DND-41 (cell line): ENCODE data around the gene ZNF296.
"Not testable (repeated sequence)": the region's sequence is repeated elsewhere in the genome, so short reads cannot be mapped to it uniquely, and the experiment has no call there.

Experiments used
- ATAC-seq: fragments of 200-7000 bp; cut with Tn5 transposase; 3 replicates; pipeline ENCODE4 v1.9.1; 2021; ENCODE audit warnings: low read depth; ENCODE audit not compliant: insufficient read depth
- DNase-seq: peaks from one replicate; pipeline ENCODE4 v3.0.0-alpha.2; 2020
- H2AFZ ChIP-seq: 2 replicates; pipeline ENCODE4 v1.6.0; 2012; ENCODE audit warnings: low read depth, low read length
- H3K27ac ChIP-seq: 2 replicates; pipeline ENCODE4 v1.5.1; 2012; ENCODE audit warnings: low read length, inconsistent platforms
- H3K27me3 ChIP-seq: fragments of 200-600 bp; sonication (generic); 2 replicates; pipeline ENCODE4 v1.6.0; 2012; ENCODE audit warnings: low read length, mild to moderate bottlenecking, inconsistent platforms; ENCODE audit not compliant: insufficient read depth, poor library complexity
- H3K36me3 ChIP-seq: 2 replicates; pipeline ENCODE4 v1.5.1; 2012; ENCODE audit warnings: low read length, inconsistent platforms; ENCODE audit not compliant: insufficient read depth
- H3K4me1 ChIP-seq: 2 replicates; pipeline ENCODE4 v1.5.1; 2012; ENCODE audit warnings: mild to moderate bottlenecking, low read length; ENCODE audit not compliant: insufficient read depth
- H3K4me2 ChIP-seq: 2 replicates; pipeline ENCODE4 v1.6.0; 2012; ENCODE audit warnings: mild to moderate bottlenecking, moderate library complexity, low read length, inconsistent platforms; ENCODE audit not compliant: insufficient read depth
- H3K4me3 ChIP-seq, 2 experiments: fragments of 200-600 bp in 1 of 2; shearing (Covaris generic) in 1 of 2; 2 replicates each; pipeline ENCODE4 v1.5.1; 2012 to 2016; ENCODE audit warnings: inconsistent platforms in 2 of 2, low read length in 2 of 2, mild to moderate bottlenecking in 2 of 2, low read depth in 1 of 2, moderate library complexity in 1 of 2
- H3K79me2 ChIP-seq: 2 replicates; pipeline ENCODE4 v1.6.0; 2012; ENCODE audit warnings: low read length, inconsistent platforms; ENCODE audit not compliant: insufficient read depth
- H3K9ac ChIP-seq: 2 replicates; pipeline ENCODE4 v1.6.0; 2012; ENCODE audit warnings: low read depth, mild to moderate bottlenecking, inconsistent platforms, low read length, moderate library complexity
- H3K9me3 ChIP-seq: 2 replicates; pipeline ENCODE4 v1.5.1; 2012; ENCODE audit warnings: low read length, moderate library complexity, mild to moderate bottlenecking, inconsistent platforms; ENCODE audit not compliant: insufficient read depth, severe bottlenecking
- H4K20me1 ChIP-seq: 2 replicates; pipeline ENCODE4 v1.6.0; 2012; ENCODE audit warnings: low read length; ENCODE audit not compliant: insufficient read depth
- EZH2 ChIP-seq: IDR thresholded peaks from 3 replicates; pipeline ENCODE4 v1.6.1; 2012; ENCODE audit warnings: borderline replicate concordance, low read depth, mild to moderate bottlenecking, moderate library complexity, low read length, inconsistent platforms; ENCODE audit not compliant: severe bottlenecking
- TF ChIP-seq, protein P1 (sequence below): IDR thresholded peaks from 2 replicates; pipeline ENCODE4 v1.5.1; 2012; ENCODE audit warnings: borderline replicate concordance, low read length, moderate library complexity, mild to moderate bottlenecking; ENCODE audit not compliant: poor library complexity, severe bottlenecking; ENCODE audit errors: extremely low read depth

The ZNF296 gene

DNA sequence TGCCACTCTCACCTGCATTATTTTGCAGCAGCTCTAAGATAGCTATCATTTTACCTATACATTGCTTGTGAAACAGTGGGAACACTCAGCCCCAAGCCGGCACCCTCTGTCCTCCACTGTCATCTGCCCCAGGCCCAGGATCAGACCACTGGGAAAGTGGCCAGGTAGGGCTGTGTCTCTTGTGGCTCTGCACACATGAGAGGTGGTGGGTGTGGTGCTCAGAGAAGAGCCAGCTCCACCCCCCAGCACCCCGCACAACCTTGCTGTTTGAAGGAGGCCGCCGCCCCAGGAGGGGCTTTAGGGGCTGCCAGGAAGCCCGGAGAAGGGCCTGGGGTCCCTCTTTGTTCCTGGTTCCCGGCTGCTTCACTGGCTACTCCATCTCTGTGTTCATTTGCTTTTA, 43.3 kb upstream of the ZNF296 start:
- H3K4me2 ChIP-seq: no peak overlapping the region
- H3K9me3 ChIP-seq: no peaks in the 10 kb centered on the region
- no peak overlapping the region for H2AFZ ChIP-seq
- H3K4me1 ChIP-seq: peaks cover 32% of the 10 kb centered on the region
- peaks cover 3% of the 10 kb centered on the region; the same call in 1 of the 2 replicates for H3K36me3 ChIP-seq
- no peak overlapping the region for H3K9ac ChIP-seq
- no peak for DNase-seq
- H3K79me2 ChIP-seq: peaks cover 89% of the 10 kb centered on the region
- H4K20me1 ChIP-seq: peaks cover 89% of the 10 kb centered on the region
- no peaks in the 10 kb centered on the region for H3K27me3 ChIP-seq
- H3K4me3 ChIP-seq: no peak overlapping the region
- H3K27ac ChIP-seq: no peak overlapping the region
- no peak for TF ChIP-seq EZH2
- TF ChIP-seq, protein P1, sequence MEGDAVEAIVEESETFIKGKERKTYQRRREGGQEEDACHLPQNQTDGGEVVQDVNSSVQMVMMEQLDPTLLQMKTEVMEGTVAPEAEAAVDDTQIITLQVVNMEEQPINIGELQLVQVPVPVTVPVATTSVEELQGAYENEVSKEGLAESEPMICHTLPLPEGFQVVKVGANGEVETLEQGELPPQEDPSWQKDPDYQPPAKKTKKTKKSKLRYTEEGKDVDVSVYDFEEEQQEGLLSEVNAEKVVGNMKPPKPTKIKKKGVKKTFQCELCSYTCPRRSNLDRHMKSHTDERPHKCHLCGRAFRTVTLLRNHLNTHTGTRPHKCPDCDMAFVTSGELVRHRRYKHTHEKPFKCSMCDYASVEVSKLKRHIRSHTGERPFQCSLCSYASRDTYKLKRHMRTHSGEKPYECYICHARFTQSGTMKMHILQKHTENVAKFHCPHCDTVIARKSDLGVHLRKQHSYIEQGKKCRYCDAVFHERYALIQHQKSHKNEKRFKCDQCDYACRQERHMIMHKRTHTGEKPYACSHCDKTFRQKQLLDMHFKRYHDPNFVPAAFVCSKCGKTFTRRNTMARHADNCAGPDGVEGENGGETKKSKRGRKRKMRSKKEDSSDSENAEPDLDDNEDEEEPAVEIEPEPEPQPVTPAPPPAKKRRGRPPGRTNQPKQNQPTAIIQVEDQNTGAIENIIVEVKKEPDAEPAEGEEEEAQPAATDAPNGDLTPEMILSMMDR: no peak
- ATAC-seq: no peak

DNA sequence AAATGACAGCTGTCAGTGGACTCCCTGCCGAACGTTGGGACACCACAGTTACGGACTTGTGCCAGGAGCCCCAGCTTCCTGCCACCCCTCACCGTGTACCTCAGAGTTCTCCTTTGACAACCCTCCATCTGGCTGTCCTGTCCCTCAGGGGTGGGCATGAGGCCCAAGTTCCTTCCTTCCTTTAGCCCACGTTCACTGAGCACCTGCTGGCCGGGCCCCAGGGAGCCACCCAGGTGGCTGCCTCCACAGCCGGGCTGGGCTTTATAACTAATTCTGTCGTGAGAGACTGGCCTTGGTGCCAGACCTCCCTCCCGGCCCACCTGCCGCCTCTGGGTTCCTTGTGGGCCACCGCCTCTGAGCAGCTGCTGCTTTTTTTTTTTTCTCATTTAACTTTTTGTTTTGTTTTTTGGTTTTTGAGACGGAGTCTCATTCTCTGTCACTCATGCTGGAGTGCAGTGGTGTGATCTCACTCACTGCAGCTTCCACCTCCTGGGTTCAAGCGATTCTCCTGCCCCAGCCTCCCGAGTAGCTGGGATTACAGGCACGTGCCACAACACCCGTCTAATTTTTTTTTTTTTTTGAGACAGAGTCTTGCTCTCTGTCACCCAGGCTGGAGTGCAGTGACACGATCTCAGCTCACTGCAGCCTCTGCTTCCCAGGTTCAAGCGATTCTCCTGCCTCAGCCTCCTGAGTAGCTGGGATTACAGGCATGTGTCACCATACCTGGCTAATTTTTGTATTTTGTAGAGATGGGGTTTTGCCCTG, 42.5 kb upstream of the ZNF296 start:
- Histone ChIP-seq H4K20me1 (peaks cover 89% of the 10 kb centered on the region), H3K27ac (peak overlapping the region; percentile 74; the same call in 1 of the 2 replicates), H3K4me1 (peaks cover 32% of the 10 kb centered on the region), H3K79me2 (peaks cover 89% of the 10 kb centered on the region)
- not testable (repeated sequence) for H3K9me3 ChIP-seq, H3K4me3 ChIP-seq, DNase-seq, H3K4me2 ChIP-seq, H3K27me3 ChIP-seq, H2AFZ ChIP-seq, H3K36me3 ChIP-seq, ATAC-seq, H3K9ac ChIP-seq

DNA sequence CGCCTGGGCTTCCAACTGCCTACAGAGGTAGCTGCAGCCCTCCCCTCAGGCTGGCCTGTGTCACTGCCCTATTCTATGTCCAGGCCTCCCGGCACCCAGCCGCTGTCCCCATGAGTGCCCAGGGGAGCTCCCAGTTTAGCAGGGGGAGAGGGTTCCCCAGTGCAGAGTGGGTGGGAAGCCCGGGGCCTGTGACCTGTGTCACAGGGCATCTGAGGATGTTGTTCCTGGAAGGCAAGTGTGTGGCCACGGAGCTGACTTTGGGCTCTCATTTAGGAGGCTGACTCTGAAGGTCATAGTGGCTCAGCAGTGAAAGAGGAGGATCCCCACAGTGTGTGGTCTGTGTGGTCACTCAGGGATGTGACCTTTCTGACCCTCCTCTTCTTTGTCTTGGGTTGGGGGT, 41.8 kb upstream of the ZNF296 start:
- H2AFZ ChIP-seq: no peak overlapping the region
- peaks cover 89% of the 10 kb centered on the region for H4K20me1 ChIP-seq
- no peak overlapping the region for H3K9ac ChIP-seq
- H3K4me2 ChIP-seq: no peak overlapping the region
- peak overlapping the region; percentile 74; the same call in 1 of the 2 replicates for H3K27ac ChIP-seq
- H3K9me3 ChIP-seq: no peaks in the 10 kb centered on the region
- peaks cover 32% of the 10 kb centered on the region for H3K4me1 ChIP-seq
- no peak for DNase-seq
- TF ChIP-seq, protein P1: no peak
- no peak for TF ChIP-seq EZH2
- H3K36me3 ChIP-seq: 0 out of 2 replicates have a peak, but pooled peaks cover 3% of the 10 kb centered on the region
- H3K27me3 ChIP-seq: no peaks in the 10 kb centered on the region
- no peak for ATAC-seq
- peaks cover 89% of the 10 kb centered on the region for H3K79me2 ChIP-seq
- no peak overlapping the region for H3K4me3 ChIP-seq

DNA sequence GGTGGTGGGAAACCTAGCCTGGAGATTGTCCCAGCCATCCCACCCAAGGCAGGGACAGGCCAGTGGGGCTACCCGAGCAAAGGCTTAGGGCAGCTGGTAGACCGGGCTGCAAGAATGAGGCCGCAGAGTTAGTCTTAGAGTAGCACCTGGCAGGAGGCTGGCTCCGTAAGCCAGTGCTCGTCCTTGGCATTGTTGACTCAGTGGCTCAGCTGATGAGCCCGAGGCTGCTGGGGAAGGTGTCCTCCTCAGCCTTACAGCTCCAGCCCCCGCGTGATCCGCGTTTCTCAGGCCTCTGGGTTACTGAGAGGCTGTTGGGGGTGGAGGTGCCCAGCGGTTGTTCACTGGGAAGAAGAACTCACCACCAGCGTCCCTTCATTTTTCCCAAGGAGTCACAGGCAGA, 41.4 kb upstream of the ZNF296 start:
- no peaks in the 10 kb centered on the region for H3K9me3 ChIP-seq
- H3K79me2 ChIP-seq: peaks cover 89% of the 10 kb centered on the region
- peak overlapping the region; percentile 22; the same call in 1 of the 2 replicates for H3K9ac ChIP-seq
- no peak overlapping the region for H3K4me3 ChIP-seq
- ATAC-seq (no peak), DNase-seq (no peak)
- no peak overlapping the region for H2AFZ ChIP-seq
- H4K20me1 ChIP-seq: peaks cover 89% of the 10 kb centered on the region
- H3K27ac ChIP-seq: peak overlapping the region; percentile 74
- 0 out of 2 replicates have a peak, but pooled peaks cover 3% of the 10 kb centered on the region for H3K36me3 ChIP-seq
- no peaks in the 10 kb centered on the region for H3K27me3 ChIP-seq
- H3K4me2 ChIP-seq: peak overlapping the region; percentile 41
- TF ChIP-seq, protein P1: no peak
- no peak for TF ChIP-seq EZH2
- H3K4me1 ChIP-seq: peaks cover 32% of the 10 kb centered on the region
